Measurements from ENCODE around the gene GSK3A.

DNA sequence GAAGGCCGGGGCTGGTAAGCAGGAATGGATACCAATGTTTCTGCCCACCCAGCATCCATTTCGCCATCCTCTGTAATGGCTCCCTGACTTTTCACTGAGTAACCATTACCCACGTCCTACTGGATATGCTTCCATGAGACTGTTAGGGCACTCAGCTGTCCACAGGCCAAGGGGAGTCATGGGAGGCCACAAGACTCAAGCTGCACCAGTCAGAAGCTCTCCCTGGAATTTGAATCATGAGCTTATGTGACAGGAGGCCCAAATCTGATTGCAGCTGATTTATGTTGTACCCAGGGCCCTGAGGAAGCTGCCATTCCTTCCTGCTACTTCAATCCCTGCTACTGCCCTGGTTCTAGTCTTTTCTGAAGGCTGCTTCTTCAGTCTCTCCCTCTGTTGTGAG, 53.3 kb downstream of the GSK3A start:
- no peak for TF ChIP-seq KDM5A (IDR thresholded peaks at IDR 0.05; ENCODE audit: low read length)
- no peak for TF ChIP-seq CTCF (IDR thresholded peaks at IDR 0.05; ENCODE audit: control extremely low read depth in 1 of 3, insufficient read depth in 1 of 3, low read depth in 1 of 3, low read length in 3 of 3)
- no peak for TF ChIP-seq RFX5 (IDR thresholded peaks at IDR 0.05; ENCODE audit: borderline replicate concordance, low read depth, low read length)
- no peak for TF ChIP-seq RAD21 (IDR thresholded peaks at IDR 0.05 in 1 of 2, conservative IDR thresholded peaks at IDR 0.05 in 1 of 2; ENCODE audit: low read depth in 2 of 2, low read length in 2 of 2)
- no peak for TF ChIP-seq BACH1 (IDR thresholded peaks at IDR 0.05; ENCODE audit: low read length)
- TF ChIP-seq EZH2 (IDR thresholded peaks at IDR 0.05; ENCODE audit: low read depth, low read length, severe bottlenecking), result no peak
